ELR (cell line): ENCODE data around the gene SLC25A19.
"Not testable (repeated sequence)": the region's sequence is repeated elsewhere in the genome, so short reads cannot be mapped to it uniquely, and the experiment has no call there.

Source experiments
- DNase-seq: peaks from one replicate; pipeline ENCODE4 v3.0.0-alpha.2; 2015; ENCODE audit warnings: low read depth

SLC25A19 gene

DNA sequence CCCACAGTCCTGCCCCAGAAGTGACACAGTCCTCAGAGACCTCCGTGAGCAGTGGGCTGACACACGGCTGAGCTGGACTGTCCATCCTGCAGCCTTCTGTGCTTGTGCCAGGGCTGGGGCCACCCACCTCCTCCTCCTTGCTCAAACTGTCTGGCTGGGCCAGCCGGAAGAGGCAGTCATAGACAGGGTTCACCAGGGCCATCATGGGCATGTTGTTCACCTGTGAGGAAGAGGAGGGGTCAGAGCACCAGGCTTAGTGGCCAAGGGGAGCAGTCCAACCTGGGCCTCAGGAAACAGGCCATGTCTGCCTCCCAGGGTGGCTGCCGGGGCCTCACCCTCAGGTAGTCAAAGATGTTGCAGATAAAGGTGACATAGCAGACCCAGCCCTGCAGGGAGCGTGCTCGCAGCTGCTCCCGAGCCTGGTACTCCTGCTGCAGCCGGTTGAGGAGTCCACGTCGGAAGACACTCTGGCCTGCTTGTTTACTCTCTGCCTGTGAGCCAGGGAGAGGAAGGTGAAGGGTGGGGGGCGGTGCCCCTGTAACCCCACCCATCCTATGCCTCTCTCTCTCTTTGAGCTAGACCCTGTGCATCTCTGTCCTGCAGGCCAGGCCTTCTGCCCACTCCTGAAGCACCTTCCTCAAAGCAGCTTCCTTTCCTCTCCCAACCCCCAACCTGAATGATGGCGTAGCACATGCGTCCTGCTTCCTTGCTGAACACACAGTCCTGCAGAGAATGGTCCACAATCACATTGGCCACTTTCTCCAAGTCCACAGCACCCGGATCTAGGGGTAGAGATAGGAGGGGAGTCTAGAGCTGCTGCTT, 21.6 kb downstream of the SLC25A19 start:
- DNase-seq = peak; percentile 45

DNA sequence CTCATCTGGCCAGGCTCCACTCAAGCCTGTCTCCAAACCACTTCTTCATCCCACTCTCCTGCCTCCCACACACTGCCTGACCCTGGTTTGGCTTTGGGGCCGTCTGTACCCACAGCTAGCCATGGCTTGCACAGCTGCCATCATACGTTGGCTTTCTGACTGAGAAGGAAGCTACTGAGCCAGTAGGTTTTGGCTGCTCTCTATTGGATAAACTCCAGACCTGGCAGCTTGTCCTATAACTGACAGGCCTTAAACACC, 22.2 kb downstream of the SLC25A19 start:
- no peak for DNase-seq

DNA sequence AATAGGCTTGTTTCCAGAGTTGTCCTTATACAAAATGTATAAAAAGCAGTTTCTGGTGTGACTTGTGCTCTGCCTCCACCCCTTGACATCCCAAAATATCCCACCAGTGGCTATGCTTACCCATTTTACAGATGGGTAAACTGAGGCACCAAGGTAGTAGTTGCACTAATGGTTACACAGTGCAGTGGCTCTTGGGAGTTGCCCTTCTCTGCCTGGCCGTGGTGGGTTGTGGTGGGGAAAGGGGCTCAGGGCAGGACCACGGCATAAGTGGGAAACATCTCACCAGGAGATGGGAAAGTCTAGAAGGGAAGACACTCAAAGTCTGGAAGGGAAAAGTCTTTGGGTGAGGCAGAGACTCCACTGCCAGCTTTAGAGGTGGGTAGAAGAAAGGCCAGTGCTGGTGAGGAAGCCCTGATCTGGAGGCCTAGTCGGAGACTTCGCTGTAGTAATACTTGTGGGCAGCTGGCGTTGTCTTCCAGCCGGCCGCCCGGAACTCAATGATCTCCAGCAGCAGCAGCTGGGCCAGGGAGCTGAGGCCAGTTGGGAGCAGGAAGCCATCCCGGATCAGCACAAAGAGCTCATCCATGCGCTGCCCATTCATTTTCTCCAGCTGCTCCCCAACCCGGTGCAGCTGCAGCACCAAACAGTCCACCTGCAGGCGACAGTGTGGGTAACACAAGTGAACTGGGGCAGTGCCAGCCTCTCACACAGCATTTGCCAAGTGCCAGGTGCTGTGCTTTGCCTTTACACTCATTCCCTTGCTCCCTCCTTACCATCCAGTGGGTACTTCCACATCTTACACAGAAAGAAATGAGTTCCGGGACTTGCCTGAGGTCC, 22.7 kb downstream of the SLC25A19 start:
- no peak for DNase-seq

DNA sequence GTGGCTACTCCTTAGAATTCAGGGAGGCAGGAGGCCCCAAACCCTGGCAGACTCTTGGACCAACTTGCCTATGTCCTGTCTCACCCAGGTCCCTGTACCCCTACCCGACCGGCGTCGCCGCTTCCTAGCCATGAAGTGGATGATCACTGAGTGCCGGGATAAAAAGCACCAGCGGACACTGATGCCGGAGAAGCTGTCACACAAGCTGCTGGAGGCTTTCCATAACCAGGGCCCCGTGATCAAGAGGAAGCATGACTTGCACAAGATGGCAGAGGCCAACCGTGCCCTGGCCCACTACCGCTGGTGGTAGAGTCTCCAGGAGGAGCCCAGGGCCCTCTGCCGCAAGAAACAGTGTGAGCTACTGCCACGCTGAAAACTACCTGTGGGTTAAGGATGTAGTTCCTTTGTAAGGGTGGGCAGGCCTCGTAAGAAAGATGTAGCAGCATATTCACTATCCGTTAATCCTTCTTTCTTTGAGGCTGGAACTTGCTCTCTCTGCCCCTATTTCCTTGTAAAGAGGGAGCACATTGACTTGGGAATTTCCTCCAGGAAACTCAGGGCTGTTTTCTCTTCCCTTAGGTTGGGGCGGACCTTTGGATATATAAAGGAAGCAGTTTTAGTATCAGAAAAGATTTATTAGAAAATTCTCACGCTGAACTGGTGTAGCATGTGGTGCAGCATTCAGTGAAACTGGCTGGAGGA, 23.5 kb downstream of the SLC25A19 start:
- no peak for DNase-seq

DNA sequence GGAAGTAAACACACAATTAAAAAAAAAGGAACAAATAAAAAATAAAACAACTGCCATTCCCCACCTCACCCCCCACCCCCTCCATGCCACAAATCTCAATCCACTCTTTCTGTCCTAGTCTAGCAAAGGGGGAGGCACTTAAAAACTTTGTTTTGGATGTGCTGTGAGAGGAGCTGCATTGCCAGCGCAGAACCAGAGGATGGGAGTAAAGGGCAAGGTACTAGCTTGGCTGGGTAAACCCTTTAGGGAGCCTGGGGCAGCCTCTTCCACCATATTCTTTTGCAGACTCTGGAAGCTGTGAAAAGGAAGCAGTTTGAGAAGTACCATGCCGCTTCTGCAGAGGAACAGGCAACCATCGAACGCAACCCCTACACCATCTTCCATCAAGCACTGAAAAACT, 26.2 kb downstream of the SLC25A19 start:
- no peak for DNase-seq

DNA sequence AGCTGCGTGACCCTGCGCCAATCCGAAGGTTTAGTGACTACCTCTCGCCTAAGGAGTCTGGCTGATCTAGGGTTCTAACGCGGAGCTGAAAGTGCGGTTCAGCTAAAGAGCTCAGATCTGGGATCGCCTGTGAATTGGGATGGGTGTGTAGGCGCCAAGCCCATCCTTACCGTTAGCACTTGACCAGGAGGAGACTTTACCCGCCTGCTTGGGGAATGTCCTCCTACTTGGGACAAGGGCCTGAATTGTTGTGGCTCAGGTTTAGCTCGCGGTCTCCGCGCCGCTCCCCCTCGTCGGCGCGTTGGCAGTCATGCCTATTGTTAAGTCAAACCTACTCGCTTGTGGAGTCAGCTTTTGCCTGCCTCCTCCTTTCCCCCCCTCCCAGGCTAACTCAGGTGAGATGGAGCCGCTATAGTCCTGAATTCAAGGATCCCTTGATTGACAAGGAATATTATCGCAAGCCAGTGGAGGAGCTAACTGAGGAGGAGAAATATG, 27.1 kb downstream of the SLC25A19 start:
- peak; percentile 66 for DNase-seq

DNA sequence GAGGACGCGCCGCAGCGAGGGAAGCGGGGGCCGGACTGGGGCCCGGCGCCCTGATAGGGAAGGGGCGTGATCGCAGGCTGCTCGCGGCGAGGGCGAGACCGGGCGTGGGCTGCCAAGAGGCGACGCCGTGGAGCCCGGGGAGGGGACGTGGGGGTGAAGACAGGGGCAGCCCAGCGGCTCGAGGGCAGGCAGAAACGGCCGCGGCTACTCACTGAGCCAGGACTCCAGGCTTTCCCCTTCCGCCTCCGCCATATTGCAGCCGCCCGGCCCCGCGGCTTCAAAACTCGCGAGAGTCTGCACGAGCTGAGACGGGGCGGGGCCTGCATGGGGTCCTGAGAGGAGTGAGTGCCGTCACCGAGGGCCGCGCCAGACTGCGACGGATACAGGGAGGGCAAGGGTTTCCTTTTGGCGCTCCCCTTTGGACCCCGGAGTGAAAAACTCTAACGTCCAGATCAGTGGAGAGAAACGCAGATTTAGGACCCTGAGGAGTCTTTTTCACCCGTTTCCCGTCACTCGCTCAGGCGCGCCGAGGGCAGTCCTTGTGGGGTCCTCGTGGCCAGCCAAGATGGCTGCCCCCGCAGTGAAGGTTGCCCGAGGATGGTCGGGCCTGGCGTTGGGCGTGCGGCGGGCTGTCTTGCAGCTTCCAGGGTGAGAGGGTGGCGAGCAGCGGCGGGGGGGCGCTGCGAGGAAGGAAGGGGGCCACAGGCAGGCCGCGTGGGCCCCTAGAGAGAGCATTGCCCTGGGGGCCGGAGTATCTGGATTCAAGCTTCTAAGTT, 27.7 kb downstream of the SLC25A19 start, which contains the start of the genes GGA3 and MRPS7:
Gene GGA3 (minus strand): TSS at position 271 of the 776 bp plus-strand sequence. CDS start 19 bp downstream, at position 252.
Gene MRPS7 (plus strand): TSS at position 544 of the 776 bp plus-strand sequence. CDS start 22 bp downstream, at position 566.
- peak; percentile 98 for DNase-seq

DNA sequence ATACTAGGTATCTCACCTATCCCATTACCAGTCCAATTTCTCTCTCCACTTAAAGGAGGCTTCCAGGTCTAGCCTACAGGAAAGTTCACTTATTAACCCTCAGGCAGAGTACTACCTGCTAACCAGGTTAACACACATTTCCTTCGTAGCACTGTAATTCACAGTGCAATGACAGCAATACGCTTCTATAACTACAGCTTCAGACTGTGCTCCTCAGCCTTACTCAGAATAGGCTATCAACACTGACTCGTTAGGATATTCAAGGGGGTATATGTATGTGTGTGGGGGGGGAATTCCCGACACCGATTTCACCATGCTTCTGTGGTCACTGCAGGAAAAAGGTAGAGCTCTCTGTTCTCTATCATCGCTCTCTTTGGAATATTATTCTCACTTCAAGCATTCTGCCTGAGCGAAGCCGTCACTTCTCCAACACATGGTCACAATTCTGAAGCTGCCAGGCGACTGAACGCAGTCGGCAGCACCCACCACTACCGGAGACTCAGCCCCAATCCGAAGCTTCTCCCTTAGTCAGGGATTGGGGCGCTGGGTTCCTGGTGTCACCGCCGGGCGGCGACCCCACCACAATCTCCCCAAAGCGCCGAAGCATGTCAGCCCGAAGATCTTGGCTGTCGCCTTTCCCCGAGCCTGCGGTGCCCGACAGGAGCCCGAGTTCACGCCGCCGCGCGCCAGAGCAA, 28.4 kb downstream of the SLC25A19 start:
- peak; percentile 54 for DNase-seq

DNA sequence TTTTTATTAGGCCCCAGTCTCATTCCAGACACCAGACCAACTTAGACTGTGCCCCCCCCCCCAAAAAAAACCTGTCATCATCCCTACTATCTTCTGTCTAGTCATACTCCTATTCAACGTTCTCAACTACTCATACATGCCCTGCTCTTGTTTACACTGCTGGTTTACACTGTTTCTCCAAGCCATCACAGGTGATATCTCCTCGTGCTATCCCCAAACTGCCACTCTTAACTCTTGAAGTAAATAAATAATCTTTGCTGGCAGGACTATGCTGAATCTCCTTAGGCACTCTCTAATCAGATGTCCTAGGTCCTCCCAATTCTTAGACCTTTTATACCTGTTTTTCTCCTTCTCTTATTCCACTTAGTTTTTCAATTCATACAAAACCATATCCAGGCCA, 32.0 kb downstream of the SLC25A19 start:
- not testable (repeated sequence) for DNase-seq

DNA sequence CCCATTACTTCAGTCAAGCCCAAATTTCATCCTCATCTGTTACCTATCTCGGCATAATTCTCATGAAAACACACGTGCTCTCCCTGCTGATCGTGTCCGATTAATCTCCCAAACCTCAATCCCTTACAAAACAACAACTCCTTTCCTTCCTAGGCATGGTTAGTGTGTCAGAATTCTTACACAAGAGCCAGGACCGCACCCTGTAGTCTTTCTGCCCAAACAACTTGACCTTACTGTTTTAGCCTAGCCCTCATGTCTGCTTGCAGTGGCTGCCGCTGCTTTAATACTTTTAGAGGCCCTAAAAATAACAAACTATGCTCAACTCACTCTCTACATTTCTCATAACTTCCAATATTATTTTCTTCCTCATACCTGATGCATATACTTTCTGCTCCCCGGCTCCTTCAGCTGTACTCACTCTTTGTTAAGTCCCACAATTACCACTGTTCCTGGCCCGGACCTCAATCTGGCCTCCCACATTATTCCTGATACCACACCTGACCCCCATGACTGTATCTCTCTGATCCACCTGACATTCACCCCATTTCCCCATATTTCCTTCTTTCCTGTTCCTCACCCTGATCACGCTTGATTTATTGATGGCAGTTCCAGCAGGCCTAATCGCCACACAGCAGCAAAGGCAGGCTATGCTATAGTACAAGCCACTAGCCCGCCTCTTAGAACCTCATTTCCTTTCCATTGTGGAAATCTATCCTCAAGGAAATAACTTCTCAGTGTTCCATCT, 33.1 kb downstream of the SLC25A19 start:
- not testable (repeated sequence) for DNase-seq

DNA sequence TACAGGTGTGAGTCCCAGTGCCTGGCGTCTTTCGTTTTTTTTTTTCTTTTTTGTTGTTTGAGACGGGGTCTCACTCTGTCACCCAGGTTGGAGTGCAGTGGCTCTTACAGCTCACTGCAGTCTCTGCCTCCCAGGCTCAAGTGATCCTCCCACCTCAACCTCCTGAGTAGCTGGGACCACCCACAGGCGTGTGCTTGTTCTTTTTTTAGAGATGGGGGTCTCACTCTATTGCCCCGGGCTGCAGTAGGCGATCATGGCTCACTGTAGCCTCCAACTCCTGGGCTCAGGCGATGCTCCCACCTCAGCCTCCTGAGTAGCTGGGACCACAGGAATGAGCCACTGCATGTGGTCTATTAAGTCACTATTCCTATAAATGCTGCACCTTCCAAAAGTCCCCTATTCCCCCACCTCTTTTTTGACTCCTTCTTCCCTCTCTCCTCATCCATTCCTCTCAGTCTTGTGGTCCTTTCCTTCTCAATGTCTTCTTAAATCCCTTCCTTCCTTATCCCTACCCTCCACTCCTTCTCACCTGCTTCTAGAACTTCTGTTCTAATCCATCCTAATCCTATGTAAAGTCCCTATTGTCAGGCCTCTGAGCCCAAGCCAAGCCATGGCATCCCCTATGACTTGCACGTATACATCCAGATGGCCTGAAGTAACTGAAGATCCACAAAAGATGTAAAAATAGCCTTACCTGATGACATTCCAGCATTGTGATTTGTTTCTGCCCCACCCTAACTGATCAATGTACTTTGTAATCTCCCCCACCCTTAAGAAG, 37.0 kb downstream of the SLC25A19 start:
- DNase-seq = no peak

DNA sequence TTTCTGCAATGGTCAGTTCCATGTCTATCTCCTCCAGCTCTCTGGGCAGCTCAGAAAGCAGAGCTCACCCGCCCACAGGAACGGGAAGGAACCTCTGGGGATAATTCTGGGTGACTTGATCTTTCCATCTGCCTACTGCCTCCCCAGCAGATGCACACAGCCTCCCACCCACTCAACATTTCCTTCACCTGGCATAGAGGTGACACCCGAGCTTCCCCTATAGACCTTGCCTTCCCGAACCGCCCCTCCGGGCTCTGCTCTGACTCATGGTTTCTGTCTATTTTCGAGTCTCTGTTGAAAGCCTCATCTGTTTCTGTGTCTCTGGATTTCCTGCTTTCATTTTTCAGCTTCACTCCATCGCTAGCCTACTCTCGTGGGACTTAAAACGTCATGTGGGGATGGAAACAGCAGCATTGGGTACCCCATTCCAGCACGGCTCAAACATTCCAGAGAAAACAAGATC, 39.2 kb downstream of the SLC25A19 start:
- DNase-seq = no peak

DNA sequence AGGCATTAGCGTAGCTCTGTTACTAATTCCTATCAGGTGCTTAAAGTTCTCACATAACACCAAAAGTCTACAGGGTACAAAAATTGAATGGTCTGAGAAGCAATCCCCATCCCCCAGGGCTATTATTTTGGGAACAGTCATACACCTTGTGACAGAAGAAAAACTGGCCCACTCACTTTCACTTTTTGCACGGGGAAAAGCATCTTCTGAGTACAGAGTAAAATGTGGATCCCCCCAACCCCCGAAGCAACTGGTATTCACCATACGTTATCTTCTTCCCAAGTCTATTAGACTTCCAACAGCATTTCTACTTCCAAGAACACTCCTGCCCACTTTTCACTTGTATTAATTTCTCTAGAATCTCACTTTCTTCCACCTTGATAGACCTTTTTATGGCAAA, 39.7 kb downstream of the SLC25A19 start:
- no peak for DNase-seq

DNA sequence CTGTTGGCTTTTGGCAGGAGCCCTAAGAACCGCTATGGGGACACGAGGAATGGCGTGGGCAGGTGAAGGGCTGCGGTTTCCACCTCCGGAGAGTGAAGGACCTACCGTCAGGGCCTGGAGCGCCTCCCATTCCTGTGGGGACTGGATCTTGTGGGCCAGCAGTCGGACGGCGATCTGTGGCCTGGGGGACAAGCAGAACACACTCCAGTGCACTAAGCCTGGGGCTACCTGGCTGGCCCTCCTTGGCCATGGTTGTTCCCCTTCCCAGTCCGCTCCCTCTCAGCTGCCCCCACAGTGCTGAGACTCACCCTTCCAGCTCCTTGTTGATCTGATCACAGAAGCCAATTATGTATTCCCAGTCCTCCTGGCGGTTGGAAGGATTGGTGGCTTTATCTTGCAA, 42.8 kb downstream of the SLC25A19 start:
- DNase-seq = no peak

DNA sequence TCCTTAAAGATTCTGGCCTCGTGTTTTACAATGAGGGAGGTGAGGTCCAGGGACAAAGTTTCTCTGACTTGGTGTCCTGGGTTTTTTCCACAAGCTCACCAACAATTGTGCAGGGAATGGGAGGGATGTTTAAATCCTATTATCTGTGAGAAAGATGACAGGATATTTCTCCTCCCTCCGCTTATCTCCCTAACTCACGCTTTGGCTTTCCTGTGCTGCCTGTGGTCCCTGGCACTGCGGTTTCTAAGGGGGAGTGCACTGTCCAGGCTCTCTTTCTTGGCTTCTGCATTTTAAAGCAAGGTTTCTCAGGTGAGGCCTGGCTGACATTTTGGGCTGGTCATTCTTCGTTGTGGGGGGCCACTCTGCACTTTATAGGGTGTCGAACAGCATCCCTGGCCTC, 44.2 kb downstream of the SLC25A19 start:
- no peak for DNase-seq

DNA sequence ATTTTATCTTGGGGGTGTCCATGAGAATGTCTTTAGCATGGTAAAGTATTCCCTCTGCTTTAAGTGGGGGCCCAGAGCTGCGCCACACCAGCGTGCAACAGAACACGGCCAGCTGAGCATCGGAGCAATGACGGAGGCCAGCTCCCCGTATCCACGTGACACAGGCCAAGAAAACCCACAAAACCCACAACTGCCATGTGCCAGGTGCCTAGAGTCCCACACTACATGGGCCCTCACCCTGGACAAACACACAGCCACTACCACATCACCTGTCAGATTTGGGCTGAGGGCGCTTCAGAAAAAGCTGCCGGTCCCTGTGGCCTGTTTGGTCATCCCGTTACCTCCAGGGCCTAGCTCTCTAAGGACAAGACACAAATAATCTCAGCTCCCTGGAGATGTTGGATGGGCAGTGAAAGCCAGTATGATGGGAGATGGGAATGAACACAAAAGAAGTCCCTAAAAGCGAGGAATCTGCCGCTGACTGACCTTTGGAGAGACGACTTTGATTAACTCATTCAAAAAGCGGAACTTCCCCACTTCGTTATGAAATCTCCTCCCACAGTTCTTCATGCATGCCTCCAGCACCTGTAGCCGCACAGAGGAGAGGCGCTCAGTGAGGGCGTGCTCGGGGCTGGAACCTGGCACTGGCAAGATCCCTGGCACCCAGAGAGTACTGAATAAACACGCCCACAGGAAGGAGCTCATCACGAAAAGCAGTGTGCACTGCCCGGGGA, 44.9 kb downstream of the SLC25A19 start:
- DNase-seq = no peak

DNA sequence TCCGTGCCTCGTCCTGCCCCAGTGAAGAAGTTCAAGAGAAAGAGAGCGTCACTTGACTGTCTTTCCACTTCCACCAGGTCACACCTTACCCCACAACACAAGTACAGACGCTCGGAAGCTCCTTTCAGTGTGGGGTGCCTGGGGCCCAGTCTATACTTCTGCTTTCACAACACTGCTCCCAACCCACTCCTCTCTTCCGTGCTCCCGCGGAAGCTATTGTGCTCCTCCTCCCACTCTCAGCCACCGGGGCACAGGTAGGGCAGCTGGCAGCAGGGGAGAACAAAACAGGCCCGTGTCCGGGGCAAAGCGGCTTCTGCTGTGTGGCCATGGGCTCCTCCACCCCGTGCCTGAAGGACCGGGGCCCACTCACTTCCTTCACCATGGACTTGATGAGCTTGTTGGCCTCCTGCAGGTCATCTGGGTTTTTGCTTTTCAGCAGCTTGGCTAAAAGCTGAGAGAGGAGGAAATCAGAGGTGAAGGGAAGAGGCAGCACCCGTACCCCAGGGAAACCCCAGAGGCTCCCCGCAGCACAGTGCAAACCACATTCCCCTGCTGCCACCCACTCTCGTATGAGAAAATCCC, 46.7 kb downstream of the SLC25A19 start:
- no peak for DNase-seq

DNA sequence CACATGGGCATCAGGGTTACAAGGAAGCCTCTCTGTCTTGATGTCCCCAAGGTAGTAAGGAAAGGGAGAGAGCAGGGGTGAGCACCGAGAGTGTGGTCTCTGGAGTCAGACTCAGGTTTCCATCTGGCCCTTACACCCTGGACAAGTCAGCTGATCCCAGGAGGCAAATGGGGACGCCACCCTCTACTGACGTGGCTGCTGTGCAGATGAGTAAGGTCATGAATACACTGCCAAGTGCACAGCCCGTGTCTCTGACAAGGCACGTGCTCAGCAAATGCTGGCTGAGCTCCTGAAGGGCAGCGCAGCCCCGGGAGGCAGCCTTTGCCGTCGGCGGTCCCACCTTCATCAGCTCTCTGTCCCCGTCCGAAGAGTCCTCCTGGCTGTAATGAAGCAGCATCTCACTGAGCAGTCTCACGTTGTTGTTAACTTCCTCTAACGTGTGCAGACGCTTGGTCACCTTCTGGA, 47.2 kb downstream of the SLC25A19 start:
- DNase-seq = peak; percentile 71
